CD1c-positive myeloid dendritic cell (primary cell): ENCODE measurements around the gene ABTB2.

Experiments
- DNase-seq: peaks from one replicate; pipeline ENCODE4 v3.0.0-alpha.2; 2016; ENCODE audit errors: extremely low spot score

Gene ABTB2

DNA sequence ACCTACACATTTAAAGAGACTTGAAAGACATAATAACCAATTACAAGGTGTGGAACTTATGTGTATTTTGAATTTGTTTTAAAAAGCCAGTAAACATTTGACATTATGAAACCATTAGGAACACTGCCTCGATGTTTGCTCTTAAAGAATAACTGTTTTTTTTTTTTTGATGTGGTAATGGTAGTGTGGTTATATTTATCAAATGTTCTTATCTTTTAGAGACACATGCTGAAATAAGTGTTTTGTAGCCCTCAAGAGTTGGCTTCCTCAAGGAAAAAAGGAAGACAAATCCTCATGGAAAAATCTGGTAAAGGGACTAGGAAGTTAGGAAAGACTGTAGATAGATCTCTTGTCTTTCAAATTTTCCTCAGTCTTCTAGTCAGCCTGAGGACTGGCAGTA, 2.2 kb upstream of the ABTB2 start:
- DNase-seq = no peak

DNA sequence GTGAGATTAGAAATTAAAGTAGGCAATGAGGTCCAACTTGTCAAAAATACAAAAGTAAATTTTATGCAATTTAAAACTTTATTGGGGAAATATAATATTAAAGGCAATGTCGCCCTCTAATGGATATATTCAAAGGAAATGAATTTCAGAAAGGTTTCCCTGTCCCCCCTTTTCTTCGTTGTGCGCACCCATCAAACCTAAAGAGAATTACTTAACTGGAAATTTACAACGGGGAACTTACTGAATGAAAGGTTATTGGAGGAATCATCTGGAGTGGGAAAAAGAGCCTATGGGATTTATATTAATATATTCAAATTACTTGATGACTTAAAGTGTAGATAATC, 1.7 kb upstream of the ABTB2 start:
- DNase-seq = no peak

DNA sequence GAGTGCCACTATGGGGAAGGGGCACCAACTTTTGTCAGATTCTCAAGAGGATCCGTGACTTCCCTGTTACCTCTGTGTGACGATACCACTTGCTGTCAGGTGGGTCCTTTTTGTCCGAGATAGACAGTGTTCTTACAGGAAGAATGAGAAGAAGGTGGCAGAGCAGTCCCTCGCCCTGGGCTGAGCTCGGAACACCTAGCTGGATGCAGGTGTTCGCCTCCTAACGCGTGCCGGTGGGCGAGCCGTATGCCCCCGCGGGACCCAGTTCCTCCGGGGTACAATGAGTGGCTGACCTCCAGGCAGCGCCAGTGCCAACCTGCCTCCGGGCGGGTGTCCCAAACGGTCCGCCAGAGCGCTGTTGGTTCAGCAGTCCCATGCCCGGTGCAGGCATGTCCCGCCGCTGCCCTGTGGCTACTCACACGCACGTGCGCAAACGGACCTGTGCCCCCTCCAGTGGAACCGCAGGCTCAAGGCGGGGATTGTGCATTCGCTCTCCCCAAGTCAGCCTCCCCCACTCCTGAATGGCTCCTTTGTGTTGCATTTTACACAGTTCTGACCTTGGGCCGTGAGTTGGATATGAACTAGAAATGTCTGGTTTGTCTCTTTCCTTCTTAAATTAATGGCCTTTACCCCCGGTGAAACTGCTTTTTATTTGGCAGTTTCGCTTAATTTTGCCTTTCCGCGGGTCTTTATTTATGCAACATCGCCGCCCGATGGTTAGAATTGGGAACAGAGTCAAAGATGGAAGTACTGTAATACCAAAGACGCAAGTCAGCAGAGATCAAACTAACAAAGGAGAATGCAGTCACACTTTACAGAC, 1.1 kb upstream of the ABTB2 start:
- DNase-seq = peak; percentile 87

DNA sequence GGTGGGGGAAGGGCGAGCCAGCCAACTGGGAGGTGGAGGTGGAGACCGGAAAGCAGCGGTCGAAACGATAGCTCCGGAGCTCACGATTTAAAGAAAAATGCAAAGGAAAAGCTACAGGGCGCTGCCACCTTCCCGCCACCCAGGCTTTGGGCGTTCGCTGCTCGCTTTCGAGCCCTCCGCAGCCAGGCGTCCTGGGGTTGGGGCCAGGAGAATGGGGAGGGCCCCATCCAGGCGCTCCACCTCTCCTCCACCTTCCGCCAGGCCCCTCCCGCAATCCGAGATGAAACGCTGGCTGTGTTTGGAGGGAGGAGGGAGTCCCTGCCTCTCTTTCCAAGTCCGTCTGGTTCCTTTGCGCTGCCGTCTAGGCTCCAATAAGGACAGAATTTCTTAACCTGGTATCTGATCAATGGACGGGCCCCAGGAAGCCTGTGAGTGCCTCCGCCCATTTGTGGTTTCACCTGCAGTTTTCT, 483 bp upstream of the ABTB2 start:
- DNase-seq = no peak

DNA sequence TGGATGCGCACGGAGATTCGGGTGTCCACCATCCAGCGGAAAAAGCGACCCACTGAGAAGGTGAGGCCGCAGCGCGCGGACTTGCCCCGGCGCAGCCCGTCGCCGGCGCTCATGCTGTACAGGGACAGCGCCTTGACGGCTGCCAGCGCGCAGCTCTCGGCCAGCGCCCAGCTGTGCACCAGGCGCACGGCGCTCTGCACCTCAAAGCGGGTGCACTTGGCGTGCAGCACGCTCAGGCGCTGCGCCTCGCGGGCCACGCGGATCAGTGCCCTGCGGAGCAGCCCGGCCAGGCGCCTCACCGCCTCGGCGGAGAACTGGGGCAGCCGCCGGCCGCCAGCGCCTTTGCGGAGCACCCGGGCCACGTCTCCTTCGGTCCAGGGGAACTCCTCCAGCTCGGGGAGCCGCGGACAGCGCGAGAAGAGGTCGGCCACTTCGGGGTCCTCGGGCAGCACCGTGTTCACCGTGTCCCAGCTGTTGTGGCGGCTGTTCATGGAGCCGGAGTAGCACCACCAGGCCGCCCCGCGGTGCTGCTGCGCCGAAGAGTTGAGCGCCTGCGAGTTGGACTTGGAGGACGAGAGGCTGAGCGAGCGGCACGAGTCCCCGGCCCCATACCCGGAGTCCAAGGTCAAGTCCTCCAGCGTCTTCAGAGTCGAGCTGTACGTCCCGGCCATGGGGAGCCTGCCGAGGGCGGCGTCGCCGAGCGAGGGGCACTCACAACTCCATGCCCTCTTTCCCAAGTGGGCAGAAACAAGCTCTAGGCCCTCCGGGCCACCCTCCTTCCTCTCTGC, 703 bp downstream of the ABTB2 start:
- DNase-seq = peak; percentile 60

DNA sequence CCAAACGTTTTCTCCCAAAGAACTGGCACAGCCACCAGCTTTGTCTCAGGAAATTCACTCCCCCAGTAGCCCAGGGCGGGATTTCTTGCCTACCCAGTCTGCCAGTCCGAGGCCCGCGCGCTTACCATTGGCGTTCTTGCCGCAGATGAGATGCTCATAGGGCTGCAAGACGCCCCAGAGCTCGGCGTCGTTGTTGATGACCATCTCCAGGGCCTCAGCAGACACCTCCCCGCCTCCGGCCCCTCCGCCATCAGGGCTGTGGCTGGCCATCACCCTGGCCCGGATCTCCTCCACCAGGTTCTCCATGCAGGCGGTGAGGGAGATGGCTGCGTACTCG, 1.3 kb downstream of the ABTB2 start:
- DNase-seq = no peak

DNA sequence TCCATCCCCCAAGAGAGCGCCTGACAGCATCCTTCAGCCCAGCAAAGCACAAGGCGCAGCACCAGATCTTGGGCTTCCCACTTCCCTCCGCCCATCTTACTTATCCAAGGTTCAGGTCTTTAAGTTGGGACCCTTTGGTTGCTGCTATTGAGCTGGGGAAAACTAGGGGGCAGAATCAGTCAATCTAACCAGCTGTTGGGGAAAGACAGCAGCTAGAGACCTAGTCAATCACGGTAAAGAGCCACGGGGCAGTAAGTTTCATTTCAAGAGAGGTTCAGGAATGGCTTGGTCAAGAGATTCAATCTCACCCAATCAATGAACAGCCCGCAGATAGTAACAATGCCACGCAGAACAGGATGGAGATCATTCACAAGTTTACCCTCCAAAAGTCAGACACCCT, 1.7 kb downstream of the ABTB2 start:
- no peak for DNase-seq

DNA sequence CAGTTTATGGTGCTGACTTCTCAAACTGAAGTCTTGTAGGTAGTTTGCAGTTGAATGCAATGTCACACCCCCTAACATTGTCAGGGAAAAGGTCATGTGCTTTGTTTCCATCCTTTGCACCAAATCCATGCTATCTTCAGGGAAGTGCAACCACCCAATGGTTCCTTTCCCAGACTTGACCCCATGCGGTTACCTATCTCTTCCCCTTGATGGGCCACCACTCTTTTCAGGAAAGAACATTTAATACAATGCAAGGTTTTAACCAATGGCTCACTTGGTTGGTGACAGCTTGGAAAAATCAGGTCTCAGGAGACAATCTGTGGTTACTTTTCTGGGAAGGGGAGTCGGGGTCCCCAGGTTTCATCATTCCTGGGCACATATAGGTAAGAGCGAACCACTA, 2.1 kb downstream of the ABTB2 start:
- DNase-seq = no peak

DNA sequence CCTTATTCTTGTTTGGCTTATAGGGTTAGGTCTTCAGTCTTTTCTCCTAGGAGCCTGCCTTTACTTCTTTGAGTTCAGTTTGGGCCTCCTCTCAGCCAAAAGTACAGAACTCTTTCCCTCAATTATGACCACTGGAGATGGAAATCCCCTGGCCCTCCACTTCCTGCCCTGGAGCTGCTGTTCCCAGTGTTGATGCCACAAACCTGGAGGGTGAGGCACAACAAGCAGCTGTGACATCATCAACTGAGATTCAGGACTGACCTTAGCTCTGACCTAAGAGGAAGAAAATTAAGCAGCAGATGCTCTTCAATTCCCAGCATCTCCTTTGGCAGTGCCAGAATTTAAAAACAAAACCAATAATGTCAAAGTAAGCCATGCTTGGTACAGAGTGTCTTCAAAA, 3.0 kb downstream of the ABTB2 start:
- no peak for DNase-seq

DNA sequence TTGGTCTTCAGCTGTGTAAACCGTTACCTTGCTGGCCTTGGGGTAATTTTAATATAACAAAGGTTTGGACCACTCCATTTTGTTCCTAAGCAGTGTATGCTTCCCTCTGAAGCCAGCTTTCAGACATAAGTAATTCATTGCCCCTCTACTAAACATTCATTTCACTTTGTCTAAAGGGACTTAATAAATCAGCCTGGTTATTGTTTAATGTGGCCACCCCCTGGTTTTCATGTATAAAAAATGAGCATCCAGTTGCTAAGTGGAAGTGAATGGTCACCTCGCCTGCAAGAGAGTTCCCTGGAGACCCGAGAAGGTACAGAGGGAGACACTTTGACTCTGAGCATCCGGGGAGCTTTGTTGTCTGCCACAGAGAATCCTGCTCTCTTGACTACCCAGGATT, 3.9 kb downstream of the ABTB2 start:
- DNase-seq = no peak

DNA sequence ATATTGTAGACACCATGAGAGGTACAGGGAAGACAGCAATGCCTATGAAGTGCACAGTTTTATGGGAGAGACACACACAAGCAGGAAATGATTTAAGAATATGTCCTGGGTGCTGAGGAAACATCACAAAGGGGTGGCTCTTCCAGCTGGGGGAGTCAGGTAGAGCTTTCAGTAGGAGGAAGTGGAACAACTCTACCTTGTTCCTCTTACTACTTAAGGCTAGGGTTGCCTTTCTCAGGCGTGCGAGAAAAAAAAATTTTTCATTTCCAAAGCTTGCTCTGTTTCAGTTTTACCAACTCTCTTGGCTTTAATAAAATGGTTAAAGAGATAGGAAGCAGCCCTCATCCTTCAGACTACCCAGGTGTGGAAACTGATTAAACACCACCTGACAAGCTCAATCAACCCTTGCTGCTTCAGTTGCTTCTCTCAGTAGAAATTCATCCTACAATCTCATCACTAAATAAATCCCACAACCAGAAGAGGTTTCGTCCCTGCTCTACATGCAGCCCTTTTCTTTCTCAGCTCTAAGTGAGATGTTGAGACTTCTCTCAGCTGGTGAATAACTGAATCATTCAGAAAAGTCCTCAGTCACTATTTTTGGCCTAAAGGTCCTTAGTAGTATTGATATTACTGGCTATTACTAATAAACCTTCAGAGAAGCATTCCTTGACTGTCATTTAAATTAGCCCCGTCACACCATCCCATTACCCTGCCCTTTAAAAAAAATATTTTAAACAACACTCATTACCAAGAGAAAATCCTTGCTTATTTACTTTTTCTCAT, 5.9 kb downstream of the ABTB2 start:
- DNase-seq = no peak

DNA sequence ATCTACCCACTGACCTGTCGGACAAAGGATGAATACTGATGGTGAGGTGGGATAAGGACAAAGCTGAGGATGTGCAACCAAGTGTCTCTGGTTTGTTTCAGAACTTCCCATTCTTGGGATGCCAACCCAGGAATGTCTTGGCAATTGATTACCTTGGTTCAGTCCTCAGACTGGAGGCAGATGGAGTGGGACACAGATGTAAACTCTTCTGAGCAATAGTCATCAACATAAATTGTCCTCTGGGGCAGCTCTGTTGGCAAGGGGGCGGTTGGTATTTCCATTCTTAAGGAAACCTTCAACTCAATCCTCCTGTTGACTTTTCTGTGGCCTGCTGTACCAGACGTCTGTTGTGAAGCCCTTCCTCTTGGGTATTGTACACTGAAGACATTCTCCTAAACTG, 6.8 kb downstream of the ABTB2 start:
- DNase-seq = no peak

DNA sequence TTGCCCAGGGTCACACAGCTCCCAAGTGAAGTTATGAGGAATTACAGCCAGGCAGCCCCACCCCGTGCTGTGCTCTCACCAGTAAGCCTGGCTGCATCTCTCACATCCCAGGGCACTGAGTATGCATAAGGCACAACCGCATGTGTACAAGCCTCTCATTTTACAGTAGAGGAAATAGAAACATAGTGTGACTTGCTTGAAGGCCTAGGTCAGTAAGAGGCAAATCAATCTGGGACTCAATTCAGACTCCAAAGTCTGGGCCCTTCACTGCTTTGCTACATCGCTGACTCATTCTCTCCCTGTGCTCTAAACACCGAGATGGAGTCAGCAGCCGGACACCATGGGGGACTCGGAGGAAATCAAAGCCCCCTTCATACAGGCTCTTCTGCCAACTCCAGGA, 7.9 kb downstream of the ABTB2 start:
- no peak for DNase-seq

DNA sequence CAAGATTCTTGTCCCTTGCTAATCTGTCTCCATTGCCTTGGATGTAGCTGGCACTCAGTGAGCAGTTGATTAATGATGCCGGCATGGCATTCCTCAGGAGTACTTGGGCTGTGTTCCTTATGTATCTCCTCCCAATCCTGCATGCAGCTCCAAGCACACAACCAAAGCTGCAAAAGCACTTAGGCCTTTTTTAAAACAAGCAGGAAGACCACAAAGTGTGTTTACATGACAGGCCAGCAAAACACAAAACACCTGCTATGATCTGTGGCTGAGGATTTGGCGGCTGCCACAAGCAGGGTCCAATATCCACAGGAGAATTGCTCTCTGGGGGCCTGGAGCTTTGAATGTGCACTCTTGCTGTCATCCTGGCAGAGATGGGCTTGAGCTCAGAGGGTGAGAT, 8.9 kb downstream of the ABTB2 start:
- DNase-seq = no peak

DNA sequence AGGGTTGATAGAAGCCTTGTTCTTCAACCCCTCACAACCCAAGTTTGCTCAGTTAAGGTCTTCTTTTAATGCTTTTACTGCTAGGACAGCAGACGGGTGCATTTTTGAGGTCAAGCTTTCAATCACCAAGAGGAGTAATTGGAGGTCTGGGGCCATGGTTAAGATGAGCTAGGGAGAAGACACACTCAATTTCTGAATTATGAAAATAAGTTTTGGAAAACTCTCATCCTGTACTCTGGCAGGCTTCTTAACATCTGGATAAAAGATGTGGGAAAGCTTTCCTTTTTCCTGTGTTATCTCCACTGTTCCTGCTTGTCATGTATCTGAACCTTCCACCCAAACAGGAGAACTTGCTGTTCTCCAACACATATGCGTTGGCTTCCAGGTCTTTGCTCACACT, 9.7 kb downstream of the ABTB2 start:
- no peak for DNase-seq

DNA sequence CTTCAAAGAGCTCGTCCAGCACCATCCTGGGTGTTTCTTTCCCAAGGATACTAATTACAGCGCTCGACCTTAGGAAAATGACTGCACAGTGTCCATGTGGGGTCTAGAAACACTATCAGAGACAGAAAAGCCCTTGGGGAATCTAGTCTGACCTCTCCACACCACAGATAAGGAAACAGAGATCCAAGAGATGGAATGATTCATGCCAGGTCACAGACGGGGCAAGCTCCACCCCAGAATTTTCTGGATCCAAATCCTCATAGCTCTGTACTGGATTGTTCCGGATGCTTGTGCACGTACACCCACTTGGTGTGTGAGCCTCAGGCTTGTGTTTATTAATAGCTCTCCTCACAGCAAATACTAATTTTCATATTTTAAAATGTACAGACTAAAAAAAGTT, 11.3 kb downstream of the ABTB2 start:
- no peak for DNase-seq

DNA sequence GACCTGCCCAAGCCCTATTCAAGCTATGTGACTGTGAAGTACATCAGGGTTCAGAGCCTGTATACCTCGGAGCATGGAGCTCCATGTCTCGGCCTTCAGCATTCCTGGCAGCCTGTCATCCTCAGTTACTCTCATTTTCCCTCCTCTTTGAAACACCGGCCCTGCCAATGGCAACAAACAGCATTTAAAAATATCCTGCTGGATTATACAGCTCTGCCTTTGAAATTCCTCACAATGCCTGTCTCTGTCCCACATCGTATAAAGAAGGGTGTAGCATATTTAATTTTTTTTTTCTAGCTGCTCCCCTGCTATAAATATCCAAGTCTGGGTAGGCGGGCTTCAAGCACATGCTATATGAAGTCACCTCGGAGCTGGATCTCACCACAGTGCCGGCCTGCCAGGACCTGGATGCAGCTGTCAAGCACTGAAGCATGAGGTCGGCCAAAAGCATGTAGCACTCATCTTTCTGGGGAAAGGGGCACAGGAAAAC, 11.8 kb downstream of the ABTB2 start:
- no peak for DNase-seq

DNA sequence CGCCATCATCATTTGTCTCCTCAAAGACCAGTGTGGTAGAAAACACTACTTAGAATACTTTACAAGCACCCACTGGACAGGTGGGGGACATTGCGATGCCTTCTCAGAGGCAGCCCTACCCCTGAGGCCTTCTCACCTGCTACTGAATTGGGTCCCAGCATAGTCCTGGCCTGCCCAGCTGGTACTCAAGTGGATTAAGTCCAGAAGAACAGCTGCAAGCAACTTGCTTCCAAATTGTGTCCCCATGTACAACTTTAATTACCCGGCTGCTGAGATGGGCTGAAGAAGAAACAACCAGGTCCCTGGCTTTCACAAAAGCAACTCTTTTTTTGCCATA, 12.3 kb downstream of the ABTB2 start:
- no peak for DNase-seq

DNA sequence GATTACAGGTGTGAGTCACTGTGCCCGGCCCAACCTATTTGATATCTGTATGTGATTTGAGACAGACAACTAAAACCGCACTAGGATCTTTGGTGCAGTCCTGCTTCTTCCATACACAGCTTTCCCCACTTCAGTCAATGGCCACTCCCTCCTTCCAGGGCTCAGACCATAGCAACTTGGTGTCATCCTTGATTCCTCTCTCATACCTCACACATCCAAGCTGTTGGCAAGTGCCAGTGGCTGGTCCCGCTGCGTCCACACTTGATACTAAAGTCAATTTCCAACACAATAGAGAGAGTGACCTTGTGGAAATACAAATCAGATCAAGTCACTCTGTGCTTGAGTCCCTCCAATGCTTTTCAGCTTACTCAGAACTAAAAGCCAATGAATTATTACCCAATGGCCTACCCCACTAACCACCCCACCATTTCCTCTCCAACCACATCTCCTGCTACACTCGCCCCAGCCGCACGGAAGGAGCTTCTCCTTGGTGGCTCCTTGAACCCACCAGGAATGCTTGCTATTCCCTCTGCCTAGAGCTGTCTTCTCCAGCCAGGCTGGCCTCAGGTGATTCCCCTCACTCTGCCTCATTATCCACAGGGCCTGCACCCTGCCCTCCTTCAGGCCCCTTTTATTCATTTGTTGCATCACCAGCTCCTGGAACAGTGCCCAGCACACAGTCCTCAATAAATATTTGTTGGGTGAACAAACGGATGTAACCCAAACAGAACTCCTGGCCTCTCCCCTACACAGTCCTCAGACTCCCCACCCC, 12.9 kb downstream of the ABTB2 start:
- DNase-seq = no peak

DNA sequence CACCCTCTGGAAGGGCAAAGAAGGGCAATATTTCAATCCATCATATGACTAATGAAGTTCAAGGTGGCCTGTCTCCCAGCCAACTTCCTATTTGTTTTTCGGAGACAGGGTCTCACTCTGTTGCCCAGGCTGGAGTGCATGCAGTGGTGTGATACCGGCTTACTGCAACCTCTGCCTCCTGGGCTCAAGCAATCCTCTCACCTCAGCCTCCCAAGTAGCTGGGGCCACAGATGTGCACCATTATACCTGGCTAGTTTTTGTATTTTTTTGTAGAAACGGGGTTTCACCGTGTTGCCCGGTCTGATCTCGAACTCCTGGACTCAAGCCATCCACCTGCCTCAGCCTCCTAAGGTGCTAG, 13.4 kb downstream of the ABTB2 start:
- no peak for DNase-seq

DNA sequence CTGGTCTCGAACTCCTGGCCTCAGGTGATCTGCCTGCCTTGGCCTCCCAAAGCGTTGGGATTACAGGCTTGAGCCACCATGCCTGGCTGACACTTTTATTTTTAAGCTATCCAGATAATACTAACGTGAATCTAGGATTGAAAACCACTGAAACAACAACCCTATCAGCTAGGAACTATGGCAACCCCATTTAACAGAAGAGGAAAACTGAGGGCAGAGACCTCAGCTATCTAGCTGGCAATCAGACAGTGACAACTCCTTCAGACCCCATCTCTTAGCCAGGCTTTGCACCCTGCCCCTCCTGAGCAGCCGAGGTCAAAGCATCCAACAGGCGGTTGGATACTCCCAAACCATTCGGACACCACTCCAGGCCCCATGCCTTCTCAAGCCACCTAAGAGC, 14.1 kb downstream of the ABTB2 start:
- no peak for DNase-seq

DNA sequence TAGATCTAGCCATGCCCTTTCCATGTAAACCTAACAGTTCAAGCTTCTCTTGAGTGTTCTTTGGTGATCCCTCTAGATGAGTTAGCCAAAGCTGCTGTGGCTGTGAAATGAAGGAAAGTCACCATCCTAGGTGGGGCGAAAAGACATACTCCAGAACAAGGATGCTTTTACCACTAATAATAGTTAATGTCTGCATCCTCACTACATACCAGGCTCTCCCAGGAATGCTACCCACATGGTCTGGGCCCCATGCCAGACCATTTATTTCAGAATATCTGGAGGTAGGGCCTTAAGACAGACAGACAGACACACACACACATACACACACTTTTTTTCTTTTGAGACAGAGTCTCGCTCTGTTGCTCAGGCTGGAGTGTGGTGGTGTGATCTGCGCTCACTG, 14.7 kb downstream of the ABTB2 start:
- no peak for DNase-seq
